K562 (cell line): Measurements from ENCODE around the gene FOSL1. TPM values are rescaled to one million over a fixed set of nuclear protein-coding genes. Genes with fewer than 3 reads are reported as not detected.

Experiments used
- ATF1 ChIP-seq, 2 experiments: fragments of 450-650 bp in 1 of 2; IDR thresholded peaks; 2 replicates each; pipeline ENCODE4 v1.6.1; 2016; ENCODE audit warnings: missing compliant biosample characterization in 1 of 2, missing genetic modification characterization in 1 of 2
- CBFA2T3 ChIP-seq: fragments of 450-650 bp; IDR thresholded peaks from 2 replicates; pipeline ENCODE4 v1.6.1; 2017
- CLOCK ChIP-seq: fragments of 250-450 bp; sonication (Bioruptor Pico); IDR thresholded peaks from 2 replicates; pipeline ENCODE4 v1.4.0; 2020; ENCODE audit warnings: mild to moderate bottlenecking, moderate library complexity, borderline replicate concordance
- CSDE1 ChIP-seq, 2 experiments: fragments of 450-650 bp; IDR thresholded peaks; 2 replicates each; pipeline ENCODE4 v1.6.1; 2016; ENCODE audit warnings: mild to moderate bottlenecking in 1 of 2
- DIDO1 ChIP-seq: fragments of 450-650 bp; IDR thresholded peaks from 2 replicates; pipeline ENCODE4 v1.6.1; 2016; ENCODE audit warnings: low read depth, missing biosample characterization, missing genetic modification characterization
- FIP1L1 ChIP-seq: fragments of 200-400 bp; formaldehyde crosslinking; IDR thresholded peaks from 2 replicates; pipeline ENCODE4 v1.6.1; 2018; ENCODE audit warnings: mild to moderate bottlenecking, low read depth, low read length; ENCODE audit not compliant: poor library complexity, severe bottlenecking
- GTF2A2 ChIP-seq: IDR thresholded peaks from 2 replicates; pipeline ENCODE4 v1.6.1; 2016; ENCODE audit warnings: mild to moderate bottlenecking, missing genetic modification characterization, missing compliant biosample characterization
- HMG20A ChIP-seq: fragments of 450-650 bp; formaldehyde crosslinking; conservative IDR thresholded peaks from 2 replicates; pipeline ENCODE4 v1.4.0; 2020; ENCODE audit warnings: mild to moderate bottlenecking, mixed read lengths
- ILK ChIP-seq: fragments of 450-650 bp; IDR thresholded peaks from 2 replicates; pipeline ENCODE4 v1.6.1; 2016; ENCODE audit warnings: missing genetic modification characterization, low read depth, mild to moderate bottlenecking, missing compliant biosample characterization, moderate library complexity, borderline replicate concordance
- IRF2 ChIP-seq: sonication (generic); formaldehyde crosslinking; IDR thresholded peaks from 2 replicates; pipeline ENCODE4 v1.8.1; 2022; ENCODE audit warnings: mild to moderate bottlenecking, missing genetic modification reagents
- KDM4B ChIP-seq, 2 experiments: fragments of 450-650 bp in 1 of 2; sonication (generic) in 1 of 2; IDR thresholded peaks; 2 replicates each; pipeline ENCODE4 v1.6.1; 2016 to 2017; ENCODE audit warnings: borderline replicate concordance in 2 of 2, antibody characterized with exemption in 1 of 2, low read depth in 1 of 2, mild to moderate bottlenecking in 1 of 2
- KDM5B ChIP-seq: fragments of 200-600 bp; sonication (generic); IDR thresholded peaks from 2 replicates; pipeline ENCODE4 v1.6.1; 2012; ENCODE audit warnings: low read depth, mild to moderate bottlenecking, moderate library complexity, low read length, control low read depth, inconsistent platforms; ENCODE audit not compliant: insufficient replicate concordance
- NUFIP1 ChIP-seq: fragments of 450-650 bp; IDR thresholded peaks from 2 replicates; pipeline ENCODE4 v1.6.1; 2018; ENCODE audit not compliant: partially characterized antibody
- OTX1 ChIP-seq: fragments of 450-650 bp; formaldehyde crosslinking; IDR thresholded peaks from 2 replicates; pipeline ENCODE4 v1.4.0; 2022; ENCODE audit warnings: mild to moderate bottlenecking
- RFX5 ChIP-seq: IDR thresholded peaks from 2 replicates; pipeline ENCODE4 v1.6.1; 2011; ENCODE audit warnings: low read depth, mild to moderate bottlenecking, improper control_type of control experiment, low read length
- SIRT6 ChIP-seq: IDR thresholded peaks from one replicate; pipeline ENCODE4 v1.6.1; 2012; ENCODE audit warnings: low read depth, mild to moderate bottlenecking, control low read depth, inconsistent platforms, low read length, moderate library complexity
- TAF15 ChIP-seq: fragments of 200-400 bp; formaldehyde crosslinking; IDR thresholded peaks from 2 replicates; pipeline ENCODE4 v1.6.1; 2017; ENCODE audit warnings: mild to moderate bottlenecking, low read depth, low read length, moderate library complexity
- ZNF12 ChIP-seq: sonication (generic); formaldehyde crosslinking; IDR thresholded peaks from 2 replicates; pipeline ENCODE4 v1.4.0; 2020; ENCODE audit warnings: mild to moderate bottlenecking, missing genetic modification reagents
- ZNF785 ChIP-seq: fragments of 250-450 bp; sonication (Bioruptor Pico); IDR thresholded peaks from 2 replicates; pipeline ENCODE4 v1.4.0; 2020; ENCODE audit warnings: mild to moderate bottlenecking
- polyA plus RNA-seq, 8 experiments: library from polyadenylated mRNA; depleted of rRNA in 4 of 8; stranded (reverse) in 5 of 8; unstranded in 3 of 8; fragments of >200 nt; fragmentation: Nextera tagmentation in 2 of 8; fragmentation: Illumina TruSeq in 1 of 8; extraction: Ambion mirVana in 2 of 8; extraction: Trizol in 1 of 8; gene quantifications; 2 replicates each; pipeline versions ENCODE4 v1.2.1 to v1.2.3, GENCODE V29; 2011 to 2014; ENCODE audit warnings: inconsistent platforms in 1 of 8, missing spikeins in 1 of 8
- total RNA-seq, 7 experiments: library from RNA; depleted of rRNA in 6 of 7; stranded (reverse); fragments of >200 nt in 6 of 7; fragmentation: Illumina TruSeq in 2 of 7; extraction: Trizol in 2 of 7; gene quantifications; 2 replicates each; pipeline versions ENCODE4 v1.2.1 to v1.2.3, GENCODE V29; 2011 to 2021; ENCODE audit warnings: low replicate concordance in 1 of 7
- TF ChIP-seq, protein P1 (sequence below): fragments of 250-450 bp; sonication (Bioruptor Pico); IDR thresholded peaks from 2 replicates; pipeline ENCODE4 v1.9.0; 2021; ENCODE audit warnings: mild to moderate bottlenecking, inconsistent platforms
- TF ChIP-seq, protein P2 (sequence below): IDR thresholded peaks from 2 replicates; pipeline ENCODE4 v1.6.1; 2011; ENCODE audit warnings: borderline replicate concordance, low read depth, mild to moderate bottlenecking, moderate library complexity, low read length; ENCODE audit not compliant: insufficient read depth, poor library complexity, severe bottlenecking

FOSL1 gene
- total and polyA plus RNA-seq, 9 of the 15 experiments (the other 6 are each of a cell fraction or from before 2014, with no cell fraction given): 3.5 to 39.6 (median 10.0) TPM

- TF ChIP-seq, protein P1, sequence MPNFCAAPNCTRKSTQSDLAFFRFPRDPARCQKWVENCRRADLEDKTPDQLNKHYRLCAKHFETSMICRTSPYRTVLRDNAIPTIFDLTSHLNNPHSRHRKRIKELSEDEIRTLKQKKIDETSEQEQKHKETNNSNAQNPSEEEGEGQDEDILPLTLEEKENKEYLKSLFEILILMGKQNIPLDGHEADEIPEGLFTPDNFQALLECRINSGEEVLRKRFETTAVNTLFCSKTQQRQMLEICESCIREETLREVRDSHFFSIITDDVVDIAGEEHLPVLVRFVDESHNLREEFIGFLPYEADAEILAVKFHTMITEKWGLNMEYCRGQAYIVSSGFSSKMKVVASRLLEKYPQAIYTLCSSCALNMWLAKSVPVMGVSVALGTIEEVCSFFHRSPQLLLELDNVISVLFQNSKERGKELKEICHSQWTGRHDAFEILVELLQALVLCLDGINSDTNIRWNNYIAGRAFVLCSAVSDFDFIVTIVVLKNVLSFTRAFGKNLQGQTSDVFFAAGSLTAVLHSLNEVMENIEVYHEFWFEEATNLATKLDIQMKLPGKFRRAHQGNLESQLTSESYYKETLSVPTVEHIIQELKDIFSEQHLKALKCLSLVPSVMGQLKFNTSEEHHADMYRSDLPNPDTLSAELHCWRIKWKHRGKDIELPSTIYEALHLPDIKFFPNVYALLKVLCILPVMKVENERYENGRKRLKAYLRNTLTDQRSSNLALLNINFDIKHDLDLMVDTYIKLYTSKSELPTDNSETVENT (CRISPR knock-in tag): peak; percentile 77
- peak; percentile 91; the same call in 1 of the 2 replicates for TF ChIP-seq CLOCK (CRISPR knock-in tag)
- TF ChIP-seq SIRT6: no peak
- TF ChIP-seq, protein P2, sequence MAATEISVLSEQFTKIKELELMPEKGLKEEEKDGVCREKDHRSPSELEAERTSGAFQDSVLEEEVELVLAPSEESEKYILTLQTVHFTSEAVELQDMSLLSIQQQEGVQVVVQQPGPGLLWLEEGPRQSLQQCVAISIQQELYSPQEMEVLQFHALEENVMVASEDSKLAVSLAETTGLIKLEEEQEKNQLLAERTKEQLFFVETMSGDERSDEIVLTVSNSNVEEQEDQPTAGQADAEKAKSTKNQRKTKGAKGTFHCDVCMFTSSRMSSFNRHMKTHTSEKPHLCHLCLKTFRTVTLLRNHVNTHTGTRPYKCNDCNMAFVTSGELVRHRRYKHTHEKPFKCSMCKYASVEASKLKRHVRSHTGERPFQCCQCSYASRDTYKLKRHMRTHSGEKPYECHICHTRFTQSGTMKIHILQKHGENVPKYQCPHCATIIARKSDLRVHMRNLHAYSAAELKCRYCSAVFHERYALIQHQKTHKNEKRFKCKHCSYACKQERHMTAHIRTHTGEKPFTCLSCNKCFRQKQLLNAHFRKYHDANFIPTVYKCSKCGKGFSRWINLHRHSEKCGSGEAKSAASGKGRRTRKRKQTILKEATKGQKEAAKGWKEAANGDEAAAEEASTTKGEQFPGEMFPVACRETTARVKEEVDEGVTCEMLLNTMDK: peak; percentile 47
- TF ChIP-seq CBFA2T3: no peak
- TF ChIP-seq ZNF785 (CRISPR knock-in tag): no peak
- no peak for TF ChIP-seq TAF15
- no peak for TF ChIP-seq NUFIP1
- no peak for TF ChIP-seq ILK (tag)
- no peak for TF ChIP-seq OTX1 (CRISPR knock-in tag)
- peak; percentile 92 for TF ChIP-seq KDM5B
- no peak for TF ChIP-seq ATF1 (CRISPR knock-in tag; IDR thresholded peaks at IDR 0.05)
- peak; percentile 85 for TF ChIP-seq ATF1 (tag; IDR thresholded peaks at IDR 0.05)
- TF ChIP-seq CSDE1 (IDR thresholded peaks at IDR 0.05): no peak
- TF ChIP-seq FIP1L1: peak; percentile 100
- no peak for TF ChIP-seq KDM4B (IDR thresholded peaks at IDR 0.05; ENCODE audit: borderline replicate concordance in 2 of 2, low read depth in 1 of 2)
- TF ChIP-seq DIDO1 (tag): no peak
- TF ChIP-seq GTF2A2 (tag): no peak
- no peak for TF ChIP-seq RFX5
- no peak; the same call in 1 of the 2 replicates for TF ChIP-seq ZNF12 (CRISPR knock-in tag)
- no peak for TF ChIP-seq IRF2 (CRISPR knock-in tag)
- TF ChIP-seq HMG20A (CRISPR knock-in tag): no peak
Measured at GRCh38 chr11:65890324-65891218, 9.6 kb downstream of the FOSL1 start, which contains the start of gene CCDC85B (continued).
